Suprapubic skin (tissue), 4 donors: ENCODE measurements around the gene OPHN1.

Source experiments
- POLR2A ChIP-seq, 2 donors: fragments of 450-650 bp; IDR thresholded peaks; one replicate each; pipeline ENCODE4 v1.6.1; 2017; ENCODE audit warnings: antibody characterized with exemption in 2 of 2, mild to moderate bottlenecking in 2 of 2, moderate library complexity in 2 of 2
- POLR2AphosphoS5 ChIP-seq, 3 donors: sonication (generic); formaldehyde crosslinking; IDR thresholded peaks; one replicate each; pipeline ENCODE4 v1.6.1; 2017; ENCODE audit warnings: antibody characterized with exemption in 3 of 3
- TF ChIP-seq, protein P1 (sequence below), 2 donors: fragments of 200-600 bp in 1 of 2; fragments of 450-650 bp in 1 of 2; sonication (generic) in 1 of 2; IDR thresholded peaks; one replicate each; pipeline ENCODE4 v1.5.1; 2016 to 2019; ENCODE audit warnings: antibody characterized with exemption in 2 of 2, mild to moderate bottlenecking in 1 of 2, moderate library complexity in 1 of 2

- no peak for TF ChIP-seq POLR2AphosphoS5 (IDR thresholded peaks at IDR 0.05)
- TF ChIP-seq, protein P1, sequence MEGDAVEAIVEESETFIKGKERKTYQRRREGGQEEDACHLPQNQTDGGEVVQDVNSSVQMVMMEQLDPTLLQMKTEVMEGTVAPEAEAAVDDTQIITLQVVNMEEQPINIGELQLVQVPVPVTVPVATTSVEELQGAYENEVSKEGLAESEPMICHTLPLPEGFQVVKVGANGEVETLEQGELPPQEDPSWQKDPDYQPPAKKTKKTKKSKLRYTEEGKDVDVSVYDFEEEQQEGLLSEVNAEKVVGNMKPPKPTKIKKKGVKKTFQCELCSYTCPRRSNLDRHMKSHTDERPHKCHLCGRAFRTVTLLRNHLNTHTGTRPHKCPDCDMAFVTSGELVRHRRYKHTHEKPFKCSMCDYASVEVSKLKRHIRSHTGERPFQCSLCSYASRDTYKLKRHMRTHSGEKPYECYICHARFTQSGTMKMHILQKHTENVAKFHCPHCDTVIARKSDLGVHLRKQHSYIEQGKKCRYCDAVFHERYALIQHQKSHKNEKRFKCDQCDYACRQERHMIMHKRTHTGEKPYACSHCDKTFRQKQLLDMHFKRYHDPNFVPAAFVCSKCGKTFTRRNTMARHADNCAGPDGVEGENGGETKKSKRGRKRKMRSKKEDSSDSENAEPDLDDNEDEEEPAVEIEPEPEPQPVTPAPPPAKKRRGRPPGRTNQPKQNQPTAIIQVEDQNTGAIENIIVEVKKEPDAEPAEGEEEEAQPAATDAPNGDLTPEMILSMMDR (IDR thresholded peaks at IDR 0.05): no peak
- no peak for TF ChIP-seq POLR2A (IDR thresholded peaks at IDR 0.05)
Observed at GRCh38 chrX:68139791-68140190, 293.5 kb downstream of the OPHN1 start.
